NCI-H2196 (cell line): ENCODE measurements around the gene VAV2.
"Not testable (repeated sequence)": the region's sequence is repeated elsewhere in the genome, so short reads cannot be mapped to it uniquely, and the experiment has no call there.

Experiments used
- DNase-seq: peaks from one replicate; lab custom pipeline; 2025; ENCODE audit not compliant: unreplicated experiment; lab: John Stamatoyannopoulos, UW

Gene VAV2

DNA sequence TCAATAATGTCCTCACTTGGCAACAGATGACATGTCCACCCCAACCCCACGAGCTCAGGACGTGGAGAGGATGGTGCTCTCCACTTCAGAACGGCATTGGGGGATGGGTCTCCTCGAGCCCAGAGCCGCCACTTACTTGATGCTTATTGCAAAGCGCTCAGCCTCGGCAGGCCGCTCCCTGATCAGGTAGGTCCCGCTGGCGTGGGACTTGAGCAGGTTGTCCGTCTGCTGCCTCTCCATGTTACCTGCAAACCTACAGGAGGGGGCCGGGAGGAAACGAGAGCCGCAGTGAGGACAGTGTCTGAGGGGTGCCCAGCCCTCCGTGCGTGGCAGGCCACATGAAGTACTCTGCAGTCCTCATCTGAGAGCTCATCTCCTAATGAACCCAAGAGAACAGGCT, 217.3 kb downstream of the VAV2 start:
- DNase-seq: no peak

DNA sequence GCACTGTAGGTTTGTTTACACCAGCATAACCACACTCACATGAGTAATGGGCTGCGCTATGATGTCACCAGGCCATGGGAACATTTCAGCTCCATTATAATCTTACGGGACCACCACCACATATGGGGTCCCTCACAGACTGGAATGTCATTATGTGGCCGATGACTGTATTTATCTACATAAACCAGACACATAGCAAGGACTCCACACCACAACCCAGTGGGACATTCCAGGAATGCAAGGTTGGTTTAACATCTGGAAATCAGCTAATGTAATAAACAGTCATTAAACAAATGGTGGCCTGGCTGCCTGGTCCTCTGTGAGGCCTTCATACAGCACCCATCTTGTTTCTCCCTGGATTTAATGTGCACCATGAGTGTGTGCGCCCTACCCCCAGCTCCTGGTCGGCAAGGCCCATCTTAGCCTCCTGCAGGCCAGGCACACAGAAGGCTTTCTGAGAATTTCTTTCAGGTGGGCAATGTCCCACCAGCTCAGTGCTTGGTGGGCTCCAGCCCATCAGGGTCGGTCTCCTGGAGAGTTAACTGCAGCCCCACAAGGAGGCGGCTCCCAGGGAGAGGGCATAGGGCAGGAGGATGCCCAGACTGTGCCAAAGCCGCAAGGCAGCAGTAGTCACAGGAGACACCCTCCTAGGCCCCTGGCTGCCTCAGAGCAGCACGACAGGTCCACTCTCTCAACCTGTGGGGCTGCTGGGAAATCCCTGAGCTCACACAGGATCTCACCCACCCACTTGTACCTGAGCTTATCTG, 218.1 kb downstream of the VAV2 start:
- no peak for DNase-seq

DNA sequence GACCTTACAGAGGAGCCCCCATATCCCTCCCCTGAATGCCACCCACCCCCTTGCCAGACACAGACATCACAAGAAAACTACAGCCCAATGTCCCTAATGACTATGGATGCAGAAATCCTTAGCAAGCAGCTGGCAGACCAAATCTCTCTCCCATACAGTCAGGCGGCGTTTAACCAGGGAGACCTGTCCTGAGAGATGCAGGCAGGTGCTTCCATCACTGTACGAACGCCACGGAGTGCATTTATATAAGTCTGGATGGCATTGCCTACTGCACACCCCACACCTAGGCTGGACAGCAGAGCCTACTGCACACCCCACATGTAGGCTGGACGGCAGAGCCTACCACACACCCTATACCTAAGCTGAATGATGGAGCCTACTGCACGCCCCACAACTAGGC, 219.5 kb downstream of the VAV2 start:
- DNase-seq: no peak

DNA sequence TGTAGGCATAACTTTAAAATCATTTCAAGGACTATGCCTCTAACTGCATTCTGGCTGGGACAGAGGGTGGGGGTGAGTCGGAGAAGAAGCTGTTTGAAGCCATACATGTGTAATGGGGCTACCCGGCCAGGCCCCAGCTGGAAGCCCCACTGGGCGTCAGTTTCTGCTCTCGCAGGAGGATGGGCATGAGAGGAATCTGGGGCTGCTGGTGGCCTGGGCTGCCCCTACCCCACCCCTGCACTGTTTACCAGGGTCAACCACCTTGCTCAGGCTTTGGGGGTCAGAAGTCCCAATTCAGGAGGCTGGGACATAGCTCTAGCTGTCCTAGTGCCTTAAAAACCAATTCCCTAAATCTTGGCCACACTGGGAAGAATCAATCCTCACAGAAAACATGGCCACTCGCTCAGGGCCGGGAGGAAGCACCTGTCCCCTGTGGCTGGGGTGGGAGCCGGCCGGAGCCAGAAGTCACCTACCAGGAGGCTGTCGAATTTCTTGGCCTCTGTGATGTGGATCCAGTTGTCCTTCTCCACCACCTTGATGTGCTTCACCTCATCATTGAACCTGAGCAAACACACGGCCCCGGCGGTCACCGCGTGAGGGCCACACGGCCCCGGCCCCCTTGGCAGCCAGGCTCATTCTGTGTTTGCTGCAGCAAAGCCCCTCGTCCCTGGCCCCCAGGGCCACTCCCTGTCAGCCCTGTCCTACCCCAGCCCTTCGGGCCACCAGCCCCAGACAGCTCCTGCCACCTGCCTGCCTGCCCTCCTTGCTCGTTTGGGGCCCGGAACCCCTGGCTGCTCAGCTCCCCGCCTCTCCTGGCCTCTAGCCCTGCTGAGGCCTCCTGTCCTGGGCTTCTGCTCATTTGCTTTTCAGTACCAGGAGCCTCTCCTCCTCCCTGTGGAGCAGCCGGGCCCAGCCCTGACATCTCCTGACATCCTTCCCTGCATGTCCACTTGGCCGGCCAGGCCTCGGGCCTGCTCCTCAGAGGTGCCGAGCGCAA, 220.3 kb downstream of the VAV2 start:
- no peak for DNase-seq

DNA sequence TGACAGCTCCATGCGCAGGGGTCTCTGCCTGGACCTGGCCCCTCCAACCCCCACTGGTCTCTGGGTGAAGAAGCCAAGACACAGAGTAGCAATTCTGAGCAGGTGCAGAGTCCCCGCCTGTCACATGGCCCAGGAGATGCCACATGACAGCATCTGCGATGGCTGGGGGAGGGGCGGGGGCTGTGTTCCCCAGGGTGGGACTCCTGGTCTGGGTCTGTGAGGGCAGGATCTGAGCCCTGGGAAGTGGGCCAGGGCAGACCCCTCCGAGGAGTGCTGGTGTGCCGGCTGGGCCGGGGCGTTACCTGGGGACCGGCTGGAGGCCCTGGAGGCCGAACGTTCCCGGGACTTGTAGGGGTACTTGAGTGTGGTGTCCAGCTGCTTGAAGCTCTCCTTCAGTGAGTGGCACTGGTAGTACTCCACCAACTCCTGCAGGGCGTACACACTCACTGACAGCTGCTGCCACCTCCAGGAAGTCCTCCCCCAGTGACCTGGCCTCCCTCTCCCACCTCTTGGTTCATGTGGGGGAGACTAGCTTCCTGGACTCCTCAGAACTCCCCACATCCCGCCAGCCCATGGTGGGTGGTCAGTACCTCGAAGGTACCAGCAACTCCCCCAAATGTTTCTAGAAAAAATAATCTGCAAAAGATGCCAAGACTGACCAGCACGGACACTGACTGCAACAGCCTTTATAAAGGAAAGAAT, 221.9 kb downstream of the VAV2 start:
- no peak for DNase-seq

DNA sequence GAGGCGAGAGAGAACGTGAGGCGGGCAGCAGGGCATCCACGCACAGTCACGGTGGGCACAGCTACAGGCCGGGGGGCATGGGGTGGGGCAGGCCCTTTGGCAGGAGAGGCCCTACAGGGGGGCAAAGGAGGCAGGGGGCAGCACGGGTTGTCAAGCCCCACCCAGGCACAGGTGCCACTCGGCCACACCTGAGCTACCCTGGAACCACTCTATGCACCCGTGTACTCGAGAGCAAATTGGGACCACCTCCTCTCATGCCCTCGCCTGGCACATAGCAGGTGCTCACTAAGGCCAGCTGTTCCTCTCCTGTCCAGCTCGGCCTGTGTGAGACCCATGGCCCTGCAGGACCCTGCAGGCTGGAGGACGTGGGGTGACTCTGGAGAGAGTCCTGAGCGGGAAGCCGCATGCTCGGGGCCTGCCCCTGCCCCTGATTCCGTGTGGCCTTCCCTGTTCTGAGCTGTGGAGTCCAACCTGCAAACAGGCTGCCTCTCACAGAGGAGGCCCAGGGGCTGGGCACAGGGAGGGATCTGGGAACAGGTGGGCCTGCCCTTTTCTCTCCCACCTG, 222.5 kb downstream of the VAV2 start:
- DNase-seq: no peak

DNA sequence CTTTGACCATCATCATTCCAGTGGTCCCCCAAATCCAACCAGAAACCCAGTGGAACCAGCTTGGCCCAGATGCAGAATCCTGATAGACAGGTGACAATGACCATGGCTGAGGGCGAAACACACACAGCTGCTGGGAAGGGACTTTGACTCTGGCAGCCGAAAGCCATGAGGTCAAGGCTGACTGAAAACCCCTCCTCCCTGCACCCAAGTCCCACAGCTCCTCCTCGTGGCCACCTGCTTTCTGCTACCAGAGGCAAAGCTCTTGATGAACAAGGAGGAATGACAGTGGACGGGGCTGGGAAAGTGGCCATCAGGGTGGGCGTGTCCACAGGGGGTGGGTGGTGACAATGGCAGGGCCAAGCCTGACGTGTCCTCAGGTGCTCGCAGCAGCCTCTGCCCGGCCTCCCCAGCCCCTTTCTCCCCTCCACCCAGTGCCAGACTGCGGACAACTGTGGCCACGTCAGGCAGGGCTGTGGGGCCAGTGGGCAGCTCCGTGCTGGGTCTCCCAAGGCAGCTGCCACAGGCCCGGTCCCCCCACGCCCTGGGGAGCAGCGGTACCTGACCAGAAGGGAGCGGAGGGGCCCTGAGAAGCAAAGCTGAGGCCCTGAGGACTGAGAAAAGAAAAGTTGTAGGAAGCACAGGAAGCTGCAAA, 223.1 kb downstream of the VAV2 start:
- DNase-seq: peak; percentile 71

DNA sequence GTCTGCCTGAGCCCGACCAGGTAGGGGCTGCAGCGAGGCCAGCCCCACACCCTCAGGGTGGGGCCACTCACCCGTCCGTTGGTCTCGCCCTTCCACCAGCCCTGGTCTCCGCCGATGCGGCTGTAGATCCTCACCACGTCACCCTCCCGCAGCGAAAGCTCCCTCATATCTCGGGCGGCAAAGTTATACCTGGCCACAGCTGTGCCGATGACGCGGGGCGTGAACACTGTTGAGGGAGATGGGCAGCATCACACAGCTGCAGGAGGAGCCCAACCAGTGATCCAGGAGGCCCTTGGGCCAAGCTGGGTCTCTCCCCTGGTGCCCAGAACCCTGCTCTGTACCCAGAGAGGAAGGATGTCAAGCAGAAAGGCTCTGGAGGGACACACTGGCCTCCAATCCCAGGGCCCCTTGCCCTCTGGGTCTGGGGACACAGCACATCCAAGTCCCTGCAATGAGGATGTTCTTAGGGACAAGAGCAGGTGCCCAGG, 223.7 kb downstream of the VAV2 start:
- no peak for DNase-seq

DNA sequence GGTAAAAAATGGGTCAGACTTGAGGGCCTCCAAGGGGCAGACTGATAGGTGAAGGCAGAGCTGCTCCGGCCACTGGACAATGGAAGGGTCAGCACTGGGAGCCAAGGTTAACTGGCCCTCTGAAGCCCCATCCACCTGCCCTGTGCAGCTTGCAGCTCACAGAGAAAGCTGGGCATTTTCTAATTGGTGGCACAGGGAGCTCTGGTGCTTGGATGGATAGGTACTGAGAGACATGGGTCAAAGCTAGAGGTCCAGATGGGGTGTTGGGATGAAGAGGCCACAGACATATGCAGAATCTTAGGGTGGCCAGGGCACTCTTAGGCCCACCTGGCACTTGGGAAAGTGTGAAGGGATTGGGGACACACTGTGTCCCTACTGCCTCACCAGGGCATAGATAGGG, 224.5 kb downstream of the VAV2 start:
- DNase-seq: no peak

DNA sequence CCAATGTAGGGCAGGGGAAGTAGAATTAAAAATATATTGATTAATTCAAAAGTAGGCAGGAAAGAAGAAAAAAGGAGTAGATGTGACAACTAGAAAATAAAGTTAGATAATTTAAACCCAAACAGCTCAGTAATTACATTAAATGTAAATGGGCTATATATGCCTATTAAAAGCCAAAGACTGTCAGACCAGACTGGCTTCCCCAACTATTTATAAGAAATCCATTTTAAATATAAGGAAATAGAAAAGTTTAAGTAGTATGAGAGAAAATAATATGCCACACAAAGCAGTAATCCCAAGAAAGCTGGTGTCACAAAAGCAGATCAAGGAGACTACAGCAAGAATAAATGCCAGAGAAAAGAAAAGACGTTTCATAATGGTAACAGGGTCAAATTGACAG, 225.1 kb downstream of the VAV2 start:
- no peak for DNase-seq

DNA sequence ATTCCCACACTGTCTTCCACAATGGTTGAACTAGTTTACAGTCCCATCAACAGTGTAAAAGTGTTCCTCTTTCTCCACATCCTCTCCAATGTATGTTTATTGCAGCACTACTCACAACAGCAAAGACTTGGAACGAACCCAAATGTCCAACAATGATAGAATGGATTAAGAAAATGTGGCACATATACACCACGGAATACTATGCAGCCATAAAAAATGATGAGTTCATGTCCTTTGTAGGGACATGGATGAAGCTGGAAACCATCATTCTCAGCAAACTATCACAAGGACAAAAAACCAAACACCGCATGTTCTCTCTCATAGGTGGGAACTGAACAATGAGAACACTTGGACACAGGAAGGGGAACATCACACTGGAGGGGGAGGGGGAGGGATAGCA, 225.9 kb downstream of the VAV2 start:
- not testable (repeated sequence) for DNase-seq

DNA sequence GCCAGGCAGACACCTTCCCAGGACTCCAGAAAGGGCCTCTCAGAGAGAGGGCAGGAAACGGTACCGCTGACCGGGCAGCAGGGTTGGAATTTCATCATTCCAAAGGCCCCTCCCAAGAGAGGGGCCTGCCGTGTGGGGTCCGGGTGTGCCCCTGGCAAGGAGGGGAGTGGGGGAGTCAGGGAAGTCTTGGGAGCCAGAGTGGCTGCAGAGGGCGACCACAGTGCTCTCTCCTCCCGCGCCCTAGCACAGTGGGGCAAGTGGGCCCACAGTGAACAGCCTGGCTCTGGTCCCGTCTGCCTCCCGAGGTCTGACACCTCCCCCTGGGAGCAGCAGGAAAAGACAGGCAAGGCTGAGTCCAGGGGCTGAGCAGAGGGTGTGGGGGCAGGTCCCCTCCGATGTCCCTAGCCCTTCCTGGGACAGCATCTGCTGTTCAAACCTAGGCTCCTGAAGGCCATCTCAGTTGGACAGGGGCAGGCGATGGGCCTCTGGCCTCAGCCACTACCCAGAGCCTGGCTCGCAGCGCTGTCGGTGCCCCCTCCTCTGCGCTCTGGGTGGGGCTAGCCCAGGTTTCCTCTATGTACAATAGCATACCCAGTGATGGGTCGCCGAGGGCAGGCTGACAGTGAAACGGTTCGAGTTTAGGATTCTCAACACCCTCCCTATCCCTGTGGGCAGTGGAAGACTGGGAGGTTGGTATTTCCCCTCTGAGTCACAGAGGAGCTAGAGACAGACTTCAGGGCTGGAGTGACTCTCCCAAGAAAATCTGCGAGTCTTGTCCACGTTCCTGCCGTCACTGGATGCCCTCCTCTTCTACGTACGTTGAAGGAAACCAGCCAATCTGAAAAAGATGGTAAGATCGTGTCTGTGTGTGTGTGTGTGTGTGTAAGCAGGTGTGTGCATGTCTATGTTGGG, 228.6 kb downstream of the VAV2 start:
- no peak for DNase-seq

DNA sequence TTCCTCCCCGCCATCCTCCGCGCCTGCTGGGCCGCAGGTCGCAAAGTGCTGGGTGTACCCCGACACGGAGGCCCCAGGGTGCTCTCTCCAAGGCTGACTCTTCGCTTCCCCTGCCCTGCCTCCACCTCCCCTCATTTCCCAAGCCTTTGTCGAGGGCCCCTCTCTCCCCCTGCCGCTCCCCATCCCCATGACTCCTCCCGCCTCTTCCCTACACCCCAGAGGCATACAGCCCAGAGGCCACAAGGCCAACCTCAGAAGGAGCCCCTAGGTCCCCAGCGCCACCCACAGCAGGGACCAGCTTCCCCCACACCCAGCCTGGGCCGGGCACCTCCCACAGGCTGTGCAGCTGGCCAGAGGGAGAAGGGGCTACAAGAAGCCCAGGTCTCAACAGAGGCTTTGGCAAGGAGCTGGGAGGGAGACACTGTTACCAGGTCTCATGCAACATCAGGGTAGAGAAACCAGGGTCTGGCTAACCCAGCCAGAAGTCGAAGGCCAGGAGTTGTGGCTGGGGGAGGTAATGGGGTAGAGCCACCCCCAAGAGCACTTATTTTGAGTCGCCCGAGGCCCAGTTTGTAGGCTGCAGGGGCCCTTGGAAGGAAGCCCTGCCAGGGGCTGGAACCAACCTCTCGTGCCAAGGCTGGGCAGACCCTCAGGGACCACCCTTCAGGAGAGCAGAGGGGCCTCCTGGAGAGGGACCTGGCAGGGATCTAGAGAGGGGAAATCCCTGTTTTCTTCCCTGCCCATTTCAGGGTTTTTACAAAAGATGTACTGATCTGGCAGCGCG, 229.4 kb downstream of the VAV2 start:
- DNase-seq: no peak

DNA sequence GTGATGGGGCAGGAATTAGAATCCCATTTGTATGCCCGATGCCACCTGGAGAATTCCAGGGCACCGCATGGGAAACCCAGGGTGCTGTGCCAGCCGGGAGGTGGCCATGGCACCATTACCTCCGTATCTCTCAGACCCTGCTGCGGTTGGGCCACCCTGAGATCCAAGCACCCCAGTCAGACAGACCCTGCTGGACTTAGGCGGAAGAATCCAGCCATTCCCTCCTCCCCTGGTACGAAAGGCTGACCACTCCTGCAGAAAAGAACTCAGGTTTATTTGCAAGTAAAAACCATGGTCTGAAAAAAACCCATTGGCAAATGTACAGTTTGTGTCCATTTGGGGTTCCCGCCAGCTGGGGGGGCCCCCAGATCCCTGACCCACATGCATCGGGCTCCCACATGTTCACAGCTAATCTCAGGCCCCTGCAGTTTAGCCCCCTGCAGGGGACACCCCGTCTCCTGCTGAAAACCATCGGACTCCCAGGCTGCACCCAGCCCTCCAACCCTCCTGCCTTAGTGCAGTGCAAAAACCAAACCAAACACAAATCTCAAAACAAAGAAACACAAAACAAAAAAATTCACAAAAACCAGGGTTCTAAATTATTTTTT, 230.4 kb downstream of the VAV2 start:
- no peak for DNase-seq

DNA sequence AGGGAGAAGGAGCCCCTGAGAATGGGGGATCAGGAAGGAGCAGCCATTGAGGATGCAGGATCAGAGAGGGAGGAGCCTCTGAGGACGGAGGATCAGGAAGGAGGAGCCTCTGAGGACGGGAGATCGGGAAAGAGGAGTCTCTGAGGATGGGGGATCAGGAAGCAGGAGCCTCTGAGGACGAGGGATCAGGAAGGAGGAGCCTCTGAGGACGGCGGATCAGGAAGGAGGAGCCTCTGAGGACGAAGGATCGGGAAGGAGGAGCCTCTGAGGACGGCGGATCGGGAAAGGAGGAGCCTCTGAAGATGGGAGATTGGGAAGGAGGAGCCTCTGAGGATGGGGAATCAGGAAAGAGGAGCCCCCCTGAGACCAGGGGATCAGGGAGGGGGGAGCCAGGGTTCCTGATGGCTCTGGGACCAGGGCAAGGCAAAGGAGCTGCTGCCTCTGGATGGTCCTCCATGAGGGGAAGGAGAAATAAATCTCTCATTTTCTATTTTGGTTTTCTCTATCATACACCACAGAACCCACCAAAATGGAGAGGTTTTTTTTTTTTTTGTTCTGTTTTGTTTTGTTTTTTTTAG, 231.3 kb downstream of the VAV2 start:
- DNase-seq: no peak

DNA sequence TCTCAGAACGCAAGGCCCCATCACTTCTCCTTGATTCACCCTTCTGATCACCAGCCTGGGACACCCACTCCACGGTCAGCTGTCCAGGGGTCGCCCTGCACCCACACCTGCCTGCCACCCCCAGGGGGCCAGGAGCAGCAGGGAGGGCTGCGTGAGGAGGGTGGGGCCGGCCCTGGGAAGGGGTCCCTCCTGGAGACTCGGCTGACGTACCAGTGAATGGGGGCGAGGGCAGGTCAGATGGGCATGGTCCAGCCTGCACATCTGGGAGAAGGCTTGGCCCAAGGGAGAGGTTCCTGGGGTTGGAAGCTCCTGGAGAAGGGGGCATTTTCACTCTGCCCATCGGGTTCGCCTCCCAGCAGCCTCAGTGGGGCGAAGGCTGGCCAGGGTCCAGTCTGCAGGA, 232.2 kb downstream of the VAV2 start:
- no peak for DNase-seq

DNA sequence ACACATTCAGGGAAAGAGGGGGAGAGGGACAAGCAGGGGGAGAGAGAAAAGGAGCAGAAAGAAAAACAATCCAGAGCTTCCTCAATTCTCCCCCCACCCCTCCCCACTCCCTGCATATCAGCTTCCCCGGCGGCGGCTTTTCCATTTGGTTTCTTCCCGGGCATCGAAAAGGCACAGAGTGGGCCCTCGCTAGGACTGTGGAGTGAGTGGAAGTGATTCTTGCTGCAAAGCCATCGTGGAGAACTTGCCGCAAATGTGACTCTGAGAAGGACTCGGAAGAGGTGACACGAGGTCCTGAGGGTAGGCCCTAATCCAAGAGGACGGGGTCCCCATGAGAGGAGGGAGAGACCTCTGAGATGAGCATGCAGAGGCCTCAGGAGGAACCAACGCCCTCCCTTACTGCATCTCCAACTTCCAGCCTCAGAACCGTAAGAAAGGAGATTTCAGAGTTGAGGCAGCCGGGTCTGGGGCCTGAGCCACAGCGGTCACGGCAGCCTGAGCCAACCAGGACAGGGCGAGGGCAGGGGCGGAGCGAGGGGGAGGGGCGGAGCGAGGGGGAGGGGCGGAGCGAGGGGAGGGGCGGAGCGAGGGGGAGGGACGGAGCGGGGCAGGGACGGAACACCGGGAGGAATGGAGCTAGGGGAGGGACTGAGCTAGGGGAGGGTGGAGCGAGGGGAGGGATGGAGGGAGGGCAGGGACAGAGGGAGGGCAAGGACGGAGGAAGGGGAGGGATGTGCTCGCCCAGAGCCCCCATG, 232.8 kb downstream of the VAV2 start:
- no peak for DNase-seq
